NCI-H1436 (cell line): ENCODE data around the gene GRM7.
A peak's percentile ranks its signal among the peaks of the same experiment; 100 is the strongest.
"Not testable (repeated sequence)": the region's sequence is repeated elsewhere in the genome, so short reads cannot be mapped to it uniquely, and the experiment has no call there.

Source experiments
- DNase-seq: peaks from one replicate; lab custom pipeline; 2025; lab: John Stamatoyannopoulos, UW

GRM7 gene

GRCh38 chr3:6860954-6861624, at the start of gene GRM7:
Gene GRM7 (plus strand): TSS chr3:6861115.
- DNase-seq = peak; percentile 46

- no peak for DNase-seq
These were observed 39.5 kb upstream of the GRM7 start for GRCh38 chr3:6821411-6821810.

- DNase-seq = no peak
These were observed 35.4 kb upstream of the GRM7 start for GRCh38 chr3:6825524-6825923.

DNA sequence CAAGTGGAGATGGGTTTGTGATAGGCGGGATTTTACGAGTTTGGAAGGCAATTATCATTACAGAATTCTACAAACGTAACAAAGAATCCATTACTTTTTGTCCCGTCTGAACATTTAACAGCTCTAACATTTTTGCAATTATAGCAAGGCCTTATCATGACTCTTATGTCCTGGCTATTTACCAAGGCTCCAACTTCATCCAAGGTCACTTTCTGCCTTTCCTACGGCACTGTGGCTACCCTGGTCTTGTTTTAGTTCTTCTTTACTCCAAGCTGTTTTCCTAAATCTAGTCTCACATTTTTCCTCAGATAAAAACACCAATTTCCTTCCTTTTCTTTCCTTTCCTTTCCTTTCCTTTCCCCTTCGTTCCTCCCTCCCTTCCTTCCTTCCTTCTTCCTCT, 33.5 kb upstream of the GRM7 start:
- DNase-seq = no peak

- DNase-seq = no peak
These were observed 16.2 kb upstream of the GRM7 start for GRCh38 chr3:6844723-6845122.

GRCh38 chr3:6854184-6854583, 6.7 kb upstream of the GRM7 start:
- no peak for DNase-seq

GRCh38 chr3:6857510-6857909, 3.4 kb upstream of the GRM7 start:
- no peak for DNase-seq

- no peak for DNase-seq
These were observed 564 bp upstream of the GRM7 start for GRCh38 chr3:6860149-6860953.

- DNase-seq = no peak
These were observed 698 bp downstream of the GRM7 start for GRCh38 chr3:6861625-6862000.

DNA sequence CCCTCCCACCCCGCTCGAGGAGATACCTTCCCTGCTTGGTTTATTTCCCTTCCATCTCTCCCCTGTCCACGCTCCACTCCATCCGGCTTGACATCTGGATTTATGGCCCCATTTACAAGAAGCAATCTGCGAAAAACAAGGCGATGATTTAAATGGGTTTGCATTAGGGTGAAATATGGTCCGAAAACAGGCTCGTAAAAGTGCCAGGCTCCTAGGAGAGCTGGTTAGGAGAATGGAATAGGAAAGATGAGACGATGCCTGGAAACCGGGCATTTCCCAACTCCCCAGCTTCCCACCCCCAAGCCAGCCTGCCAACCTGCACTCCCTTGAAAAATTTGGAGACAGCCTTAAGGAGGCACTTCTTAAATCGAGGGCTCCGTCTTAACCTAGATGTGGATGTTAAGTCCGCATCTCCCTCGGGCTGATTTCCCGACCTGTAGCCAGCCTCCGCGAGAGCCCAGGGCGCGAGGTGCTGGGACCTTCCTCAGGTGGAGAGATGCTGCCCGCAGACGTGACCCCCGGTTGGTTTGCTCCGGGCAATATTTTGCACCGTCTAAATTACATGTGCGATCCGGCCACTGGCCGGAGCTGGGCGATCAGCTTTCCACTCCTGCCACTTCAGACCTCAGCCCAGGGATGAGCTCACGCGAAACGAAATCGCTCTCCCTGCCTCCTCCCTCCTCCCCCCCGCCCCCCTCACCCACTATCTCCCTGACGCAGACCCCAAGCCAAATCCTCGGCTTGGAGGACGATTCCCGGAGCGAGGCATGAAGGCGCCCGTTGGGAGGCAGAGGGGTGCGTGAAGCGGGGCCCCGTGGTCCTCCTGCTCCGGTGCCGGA, 1.3 kb downstream of the GRM7 start:
- DNase-seq = no peak

DNA sequence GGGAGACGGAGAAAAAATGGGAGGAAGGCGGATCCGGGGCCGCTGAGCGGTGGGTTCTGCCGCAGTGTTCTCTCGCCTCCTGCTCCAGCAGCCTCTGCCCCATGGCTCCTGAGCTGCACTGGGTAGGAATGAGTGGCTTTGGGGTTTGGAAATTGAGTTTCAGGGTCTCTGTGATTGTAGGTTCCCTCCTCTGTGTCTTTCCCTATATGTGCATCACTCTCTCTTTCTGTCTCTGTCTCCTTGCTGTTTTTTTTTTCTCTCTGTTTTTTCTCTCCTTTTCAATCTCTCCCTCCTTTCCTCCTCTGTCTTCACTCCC, 1.9 kb downstream of the GRM7 start:
- DNase-seq = no peak

DNA sequence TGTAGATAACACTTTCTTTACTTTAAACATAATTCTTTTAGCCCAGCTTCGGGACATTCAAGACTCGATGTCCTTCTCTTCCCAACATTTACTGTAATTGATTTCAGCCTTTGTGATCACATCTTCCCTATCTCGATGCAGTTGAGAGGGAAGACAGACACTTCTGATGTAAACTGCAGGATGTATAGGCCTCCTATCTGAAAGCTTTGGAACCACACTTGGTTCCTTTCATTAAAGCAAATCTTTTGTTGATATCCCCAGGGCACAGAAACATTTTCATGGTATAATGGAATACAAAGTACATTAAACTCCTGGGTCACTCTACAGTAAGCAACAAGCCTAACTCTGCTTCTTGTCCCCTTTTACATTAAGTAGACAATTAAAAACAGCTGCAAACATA, 6.4 kb downstream of the GRM7 start:
- no peak for DNase-seq

DNA sequence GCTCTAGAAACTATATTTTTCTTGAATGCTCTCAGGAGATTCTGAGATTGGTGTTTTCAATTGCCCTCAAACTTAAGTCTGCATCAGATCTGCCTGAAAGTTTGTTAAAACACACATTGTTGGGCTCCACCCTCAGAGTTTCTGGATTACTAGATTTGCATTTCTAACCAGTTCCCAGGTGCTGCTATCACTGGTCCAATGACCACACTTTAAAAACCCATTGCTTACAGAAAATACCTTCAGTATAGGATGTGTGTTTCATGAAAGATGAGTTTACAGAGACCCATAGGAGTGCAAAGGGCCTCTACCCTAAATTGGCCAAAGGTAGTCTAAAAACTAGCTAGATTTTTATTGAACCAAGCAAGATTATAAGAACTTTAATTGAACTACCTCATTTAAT, 17.8 kb downstream of the GRM7 start:
- DNase-seq = no peak

GRCh38 chr3:6912240-6912639, 51.3 kb downstream of the GRM7 start:
- DNase-seq = no peak

- no peak for DNase-seq
These were observed 55.0 kb downstream of the GRM7 start for GRCh38 chr3:6915898-6916297.

GRCh38 chr3:6921066-6921465, 60.2 kb downstream of the GRM7 start:
- DNase-seq = peak; percentile 14

- no peak for DNase-seq
These were observed 61.0 kb downstream of the GRM7 start for GRCh38 chr3:6921876-6922275.

GRCh38 chr3:6928064-6928463, 67.1 kb downstream of the GRM7 start:
- DNase-seq = no peak

DNA sequence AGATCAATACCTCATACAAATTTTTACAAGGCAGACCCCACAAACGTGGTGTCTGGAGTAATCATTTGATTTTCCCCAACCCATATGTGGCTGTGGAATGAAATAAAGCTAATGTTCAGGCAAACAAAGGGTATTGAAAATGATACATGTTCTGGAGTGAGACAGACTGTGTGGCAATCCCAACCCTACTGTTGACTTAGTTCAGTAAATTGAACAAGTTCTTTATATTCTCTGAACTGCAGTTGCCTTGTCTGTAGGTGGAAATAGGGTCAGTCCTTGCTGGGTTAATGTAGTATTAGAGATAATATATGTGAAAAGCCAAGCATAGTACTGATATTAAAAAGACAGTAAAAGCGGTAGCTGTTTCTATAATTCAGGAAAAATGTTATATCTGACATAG, 69.0 kb downstream of the GRM7 start:
- DNase-seq = no peak

GRCh38 chr3:6935418-6935817, 74.5 kb downstream of the GRM7 start:
- not testable (repeated sequence) for DNase-seq

- DNase-seq = no peak
These were observed 75.1 kb downstream of the GRM7 start for GRCh38 chr3:6935970-6936369.

- peak; percentile 5 for DNase-seq
These were observed 101.9 kb downstream of the GRM7 start for GRCh38 chr3:6962801-6963200.

- no peak for DNase-seq
These were observed 105.0 kb downstream of the GRM7 start for GRCh38 chr3:6965881-6966280.
